Coronary artery (tissue), 2 donors: Measurements from ENCODE around the gene RAB31.

ENCODE experiments used
- DNase-seq: peaks from one replicate; pipeline ENCODE4 v3.0.0-alpha.2; 2017; ENCODE audit warnings: low spot score
- H3K27ac ChIP-seq, 2 donors: fragments of 200-600 bp; sonication (generic); one replicate each; pipeline ENCODE4 v1.5.1; 2016 to 2019
- H3K4me3 ChIP-seq: fragments of 200-600 bp; sonication (generic); 2 replicates; pipeline ENCODE4 v1.5.1; 2016; ENCODE audit warnings: mild to moderate bottlenecking, moderate library complexity
- CTCF ChIP-seq: fragments of 200-600 bp; sonication (generic); IDR thresholded peaks from one replicate; pipeline ENCODE4 v1.5.1; 2019; ENCODE audit warnings: antibody characterized with exemption

Gene RAB31

GRCh38 chr18:9731380-9731779 lies 23.3 kb downstream of the RAB31 start:
- H3K27ac ChIP-seq: no peak overlapping the region
- no peak for DNase-seq
- no peak for TF ChIP-seq CTCF

GRCh38 chr18:9732031-9732430 lies 23.9 kb downstream of the RAB31 start:
- Histone ChIP-seq H3K27ac (no peak overlapping the region), H3K4me3 (no peak overlapping the region)
- no peak for TF ChIP-seq CTCF
- peak; percentile 58 for DNase-seq

More at GRCh38 chr18:9731380-9731779, 23.3 kb downstream of the RAB31 start:
- no peak overlapping the region for H3K4me3 ChIP-seq

GRCh38 chr18:9734189-9734588 lies 26.1 kb downstream of the RAB31 start:
- no peak for TF ChIP-seq CTCF
- no peak overlapping the region for H3K27ac ChIP-seq
- no peak overlapping the region for H3K4me3 ChIP-seq
- peak; percentile 56 for DNase-seq

- no peak overlapping the region for H3K4me3 ChIP-seq
- TF ChIP-seq CTCF: no peak
- peak; percentile 65 for DNase-seq
- H3K27ac ChIP-seq: no peak overlapping the region
Observed at GRCh38 chr18:9735238-9735637, 27.1 kb downstream of the RAB31 start.

GRCh38 chr18:9735879-9736278 lies 27.8 kb downstream of the RAB31 start:
- no peak for TF ChIP-seq CTCF
- DNase-seq: peak; percentile 19
- Histone ChIP-seq H3K27ac (no peak overlapping the region), H3K4me3 (no peak overlapping the region)

- H3K27ac ChIP-seq: no peak overlapping the region
- no peak for TF ChIP-seq CTCF
- H3K4me3 ChIP-seq: no peak overlapping the region
- DNase-seq: peak; percentile 31
Observed at GRCh38 chr18:9736286-9736835, 28.3 kb downstream of the RAB31 start.

GRCh38 chr18:9737006-9737405 lies 28.9 kb downstream of the RAB31 start:
- Histone ChIP-seq H3K4me3 (no peak overlapping the region), H3K27ac (no peak overlapping the region)
- TF ChIP-seq CTCF: no peak
- no peak for DNase-seq
